Transverse colon (tissue), 1 donor: ENCODE data around the gene NOP16.

Source experiments
- EP300 ChIP-seq: sonication (generic); formaldehyde crosslinking; IDR thresholded peaks from one replicate; pipeline ENCODE4 v1.6.1; 2017; ENCODE audit warnings: antibody characterized with exemption, low read depth
- POLR2A ChIP-seq: fragments of 450-650 bp; IDR thresholded peaks from one replicate; pipeline ENCODE4 v1.6.1; 2016; ENCODE audit warnings: antibody characterized with exemption, mild to moderate bottlenecking, moderate library complexity

DNA sequence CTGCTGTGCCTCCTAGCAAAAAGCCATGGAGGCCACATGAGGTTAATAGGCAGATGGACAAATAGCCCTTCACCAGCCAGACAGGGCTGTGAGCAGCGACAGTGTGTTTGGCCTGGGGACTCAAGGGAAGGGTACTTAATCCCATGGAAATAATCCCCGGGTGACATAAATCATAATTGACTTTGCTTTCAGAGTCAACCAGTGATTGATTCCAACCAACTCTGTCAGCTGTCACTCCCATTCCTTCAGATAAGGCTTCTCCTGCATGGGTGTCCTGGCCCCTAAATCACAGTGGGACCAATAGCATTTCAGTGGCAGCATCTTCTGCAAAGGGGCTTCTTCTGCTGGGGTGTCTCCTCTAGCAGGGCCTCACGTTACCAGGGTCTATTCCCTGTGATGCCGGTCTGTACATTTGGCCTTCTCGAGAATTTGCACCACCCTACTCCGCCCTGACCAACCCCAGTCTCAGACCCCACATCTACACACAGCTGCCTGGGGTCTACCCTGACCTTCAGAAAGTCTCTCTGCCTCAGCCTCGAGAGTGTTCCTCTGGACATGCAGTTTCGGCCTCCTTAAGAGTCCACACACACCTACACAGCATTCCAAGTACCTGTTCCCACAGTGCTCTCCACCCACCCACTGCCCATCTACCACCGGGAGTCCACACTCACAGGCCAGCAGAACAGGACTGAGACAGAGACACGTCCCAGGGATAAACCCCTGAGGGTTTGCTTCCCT is 24.3 kb upstream of the NOP16 start:
- TF ChIP-seq EP300 (no peak), POLR2A (no peak)
